SJCRH30 (cell line): ENCODE results near the gene DPYSL4. TPM values are rescaled to one million over a fixed set of nuclear protein-coding genes. Genes with fewer than 3 reads are reported as not detected.

Experiments
- DNase-seq, 2 experiments: peaks; one replicate each; pipeline ENCODE4 v3.0.0-alpha.2; 2015 to 2020
- H3K27ac ChIP-seq: fragments of 250-450 bp; sonication (Bioruptor Pico); 2 replicates; pipeline ENCODE4 v1.5.1; 2020; ENCODE audit warnings: mild to moderate bottlenecking, moderate library complexity
- H3K27me3 ChIP-seq: fragments of 250-450 bp; sonication (Bioruptor Pico); 2 replicates; pipeline ENCODE4 v1.5.1; 2020; ENCODE audit warnings: mild to moderate bottlenecking, moderate library complexity
- H3K36me3 ChIP-seq: fragments of 250-450 bp; sonication (Bioruptor Pico); 2 replicates; pipeline ENCODE4 v1.5.1; 2020; ENCODE audit warnings: mild to moderate bottlenecking, moderate library complexity
- H3K4me1 ChIP-seq: fragments of 250-450 bp; sonication (Bioruptor Pico); 2 replicates; pipeline ENCODE4 v1.5.1; 2020; ENCODE audit warnings: mild to moderate bottlenecking, moderate library complexity
- H3K4me3 ChIP-seq: fragments of 250-450 bp; sonication (Bioruptor Pico); 2 replicates; pipeline ENCODE4 v1.5.1; 2020; ENCODE audit warnings: mild to moderate bottlenecking, moderate library complexity
- H3K9me3 ChIP-seq: fragments of 250-450 bp; sonication (Bioruptor Pico); replicated peaks from 2 replicates; pipeline ENCODE4 v1.5.1; 2020; ENCODE audit warnings: mild to moderate bottlenecking, moderate library complexity
- total RNA-seq: library from RNA; depleted of rRNA; stranded (reverse); fragments of >200 nt; shearing (Covaris generic); gene quantifications from 2 replicates; pipeline ENCODE4 v1.2.3, GENCODE V29; 2014

DPYSL4 gene
- total RNA-seq, 1 experiment from 2014 or later = not detected

GRCh38 chr10:132189016-132189415, 2.3 kb downstream of the DPYSL4 start:
- Histone ChIP-seq H3K36me3 (no peaks in the 10 kb centered on the region), H3K27me3 (no peaks in the 10 kb centered on the region), H3K4me3 (no peak overlapping the region), H3K9me3 (no peaks in the 10 kb centered on the region), H3K4me1 (no peaks in the 10 kb centered on the region), H3K27ac (no peak overlapping the region)
- DNase-seq = no peak

- no peak overlapping the region for H3K27ac ChIP-seq
- H3K4me3 ChIP-seq = no peak overlapping the region
- H3K36me3 ChIP-seq = no peaks in the 10 kb centered on the region
- H3K9me3 ChIP-seq = no peaks in the 10 kb centered on the region
- H3K4me1 ChIP-seq = no peaks in the 10 kb centered on the region
- no peak for DNase-seq
- H3K27me3 ChIP-seq = no peaks in the 10 kb centered on the region
These were observed 3.2 kb downstream of the DPYSL4 start for GRCh38 chr10:132189810-132190422.

GRCh38 chr10:132192076-132192975, 5.6 kb downstream of the DPYSL4 start:
- Histone ChIP-seq H3K9me3 (no peaks in the 10 kb centered on the region), H3K4me3 (no peak overlapping the region), H3K4me1 (no peaks in the 10 kb centered on the region), H3K27ac (no peak overlapping the region), H3K36me3 (no peaks in the 10 kb centered on the region), H3K27me3 (no peaks in the 10 kb centered on the region)
- DNase-seq = no peak

GRCh38 chr10:132192991-132193665, 6.4 kb downstream of the DPYSL4 start:
- no peaks in the 10 kb centered on the region for H3K27me3 ChIP-seq
- H3K27ac ChIP-seq = no peak overlapping the region
- peak in 1 of 2 experiments; percentile 5 for DNase-seq
- no peaks in the 10 kb centered on the region for H3K36me3 ChIP-seq
- no peaks in the 10 kb centered on the region for H3K4me1 ChIP-seq
- no peak overlapping the region for H3K4me3 ChIP-seq
- H3K9me3 ChIP-seq = no peaks in the 10 kb centered on the region

- no peak overlapping the region for H3K27ac ChIP-seq
These were observed 7.3 kb downstream of the DPYSL4 start for GRCh38 chr10:132193907-132194552.

GRCh38 chr10:132194726-132195125, 8.0 kb downstream of the DPYSL4 start:
- no peak for DNase-seq
- no peak overlapping the region for H3K4me3 ChIP-seq
- H3K9me3 ChIP-seq = no peaks in the 10 kb centered on the region
- H3K36me3 ChIP-seq = no peaks in the 10 kb centered on the region
- no peak overlapping the region for H3K27ac ChIP-seq
- no peaks in the 10 kb centered on the region for H3K4me1 ChIP-seq
- no peaks in the 10 kb centered on the region for H3K27me3 ChIP-seq

More at GRCh38 chr10:132193907-132194552, 7.3 kb downstream of the DPYSL4 start:
- DNase-seq = peak in 1 of 2 experiments; percentile 28
- Histone ChIP-seq H3K4me1 (no peaks in the 10 kb centered on the region), H3K36me3 (no peaks in the 10 kb centered on the region), H3K4me3 (no peak overlapping the region), H3K9me3 (no peaks in the 10 kb centered on the region), H3K27me3 (no peaks in the 10 kb centered on the region)

- H3K36me3 ChIP-seq = no peaks in the 10 kb centered on the region
- H3K27ac ChIP-seq = no peak overlapping the region
- no peaks in the 10 kb centered on the region for H3K9me3 ChIP-seq
- DNase-seq = no peak
- no peaks in the 10 kb centered on the region for H3K4me1 ChIP-seq
- no peak overlapping the region for H3K4me3 ChIP-seq
- no peaks in the 10 kb centered on the region for H3K27me3 ChIP-seq
These were observed 8.8 kb downstream of the DPYSL4 start for GRCh38 chr10:132195366-132196075.

GRCh38 chr10:132196178-132197113, 9.7 kb downstream of the DPYSL4 start:
- Histone ChIP-seq H3K4me3 (no peak overlapping the region), H3K36me3 (no peaks in the 10 kb centered on the region), H3K27me3 (no peaks in the 10 kb centered on the region), H3K4me1 (no peaks in the 10 kb centered on the region), H3K27ac (no peak overlapping the region), H3K9me3 (no peaks in the 10 kb centered on the region)
- no peak for DNase-seq

GRCh38 chr10:132197271-132198067, 10.7 kb downstream of the DPYSL4 start:
- DNase-seq = no peak
- no peaks in the 10 kb centered on the region for H3K9me3 ChIP-seq

GRCh38 chr10:132198068-132198370, 11.3 kb downstream of the DPYSL4 start:
- no peaks in the 10 kb centered on the region for H3K9me3 ChIP-seq
- H3K27ac ChIP-seq = no peak overlapping the region
- no peaks in the 10 kb centered on the region for H3K27me3 ChIP-seq
- no peaks in the 10 kb centered on the region for H3K4me1 ChIP-seq
- H3K36me3 ChIP-seq = no peaks in the 10 kb centered on the region
- H3K4me3 ChIP-seq = no peak overlapping the region
- no peak for DNase-seq

More at GRCh38 chr10:132197271-132198067, 10.7 kb downstream of the DPYSL4 start:
- Histone ChIP-seq H3K4me3 (no peak overlapping the region), H3K27me3 (no peaks in the 10 kb centered on the region), H3K4me1 (no peaks in the 10 kb centered on the region), H3K27ac (no peak overlapping the region), H3K36me3 (no peaks in the 10 kb centered on the region)

GRCh38 chr10:132198381-132199181, 11.8 kb downstream of the DPYSL4 start:
- Histone ChIP-seq H3K27ac (no peak overlapping the region), H3K36me3 (no peaks in the 10 kb centered on the region), H3K4me1 (no peaks in the 10 kb centered on the region), H3K4me3 (no peak overlapping the region), H3K27me3 (no peaks in the 10 kb centered on the region), H3K9me3 (no peaks in the 10 kb centered on the region)
- DNase-seq = no peak

- Histone ChIP-seq H3K9me3 (no peaks in the 10 kb centered on the region), H3K27me3 (no peaks in the 10 kb centered on the region), H3K4me1 (no peaks in the 10 kb centered on the region), H3K27ac (no peak overlapping the region), H3K4me3 (no peak overlapping the region), H3K36me3 (no peaks in the 10 kb centered on the region)
- no peak for DNase-seq
These were observed 12.6 kb downstream of the DPYSL4 start for GRCh38 chr10:132199268-132199853.
